HG03097 (cell line): ENCODE results near the gene SRPX.

Experiments
- ATAC-seq: cut with Tn5 transposase; IDR thresholded peaks from one replicate; pipeline ENCODE4 v1.9.1; 2021; ENCODE audit not compliant: unreplicated experiment, low FRiP score

The SRPX gene

DNA sequence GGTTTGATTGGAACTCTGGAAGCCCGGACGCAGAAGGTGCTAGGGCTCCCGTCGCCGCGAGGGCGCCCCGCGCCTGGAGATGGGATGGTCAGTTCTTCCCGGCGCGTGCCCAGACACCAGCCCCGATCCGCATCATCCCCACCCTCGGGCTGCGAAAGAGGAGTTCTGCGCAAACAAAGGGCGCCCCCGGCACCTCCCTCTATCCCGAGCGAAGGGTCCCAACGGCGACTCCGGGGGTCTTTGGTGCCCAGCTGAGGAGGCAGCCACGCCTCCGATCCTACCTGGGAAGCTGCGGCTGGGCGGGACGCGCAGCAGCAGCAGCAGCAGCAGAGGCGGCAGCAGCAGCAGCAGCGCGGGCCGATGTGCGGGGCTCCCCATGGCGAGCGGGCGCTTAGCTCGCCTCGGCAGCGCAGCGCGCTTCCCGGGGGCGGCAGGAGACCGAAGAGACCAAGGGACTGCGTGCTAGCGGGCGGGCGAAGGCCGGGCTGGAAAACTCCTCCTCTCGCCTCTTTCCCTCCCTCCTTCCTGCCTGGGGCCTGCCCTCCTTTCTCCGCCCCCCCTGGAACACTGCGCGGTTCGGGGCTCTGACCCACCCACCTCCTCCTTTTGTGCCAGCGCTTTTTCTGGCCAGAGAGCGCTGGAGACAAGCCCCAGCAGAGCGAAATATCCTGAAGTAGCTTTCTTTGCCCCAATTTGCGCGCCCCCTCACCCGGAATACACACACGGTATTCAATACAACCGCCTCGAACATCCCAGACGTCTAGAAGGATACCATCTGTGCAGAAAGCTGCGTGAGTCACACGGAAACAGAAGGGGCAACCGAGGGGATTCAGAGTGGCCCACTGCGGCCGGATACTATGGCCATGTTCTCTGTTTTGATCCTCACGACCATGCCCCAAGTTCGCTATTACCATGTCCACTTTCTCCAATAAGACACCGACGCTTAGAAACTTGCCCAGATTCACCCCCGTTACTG is at the start of gene SRPX:
SRPX (minus strand) TSS at position 457 of the 976 bp plus-strand sequence; CDS start at position 378, 79 bp downstream.
- ATAC-seq: no peak

- no peak for ATAC-seq
Measured at GRCh38 chrX:38268011-38268410, 47.3 kb upstream of the SRPX start.

GRCh38 chrX:38262715-38263620 is 42.3 kb upstream of the SRPX start:
- no peak for ATAC-seq

DNA sequence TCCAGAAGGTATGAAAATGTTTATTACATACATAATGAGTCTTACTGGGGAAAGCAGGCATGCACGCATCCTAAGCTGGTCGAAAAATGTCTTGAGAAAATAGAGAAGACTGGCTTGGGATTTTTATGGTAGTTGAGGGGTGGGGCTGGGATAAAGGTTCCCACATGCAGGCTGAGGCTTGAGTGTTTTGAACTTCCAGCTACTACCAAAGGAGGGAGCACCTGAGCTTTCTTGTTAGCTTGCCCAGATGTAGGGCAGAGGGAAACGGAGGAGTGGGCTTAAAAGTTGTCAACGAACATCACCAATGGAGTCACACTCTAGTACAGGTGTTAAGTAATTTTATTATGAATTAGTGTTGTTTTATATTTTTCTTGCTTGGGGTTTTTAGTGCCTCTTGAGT is 39.6 kb upstream of the SRPX start:
- ATAC-seq: no peak

- no peak for ATAC-seq
Measured at GRCh38 chrX:38256019-38256418, 35.3 kb upstream of the SRPX start.

GRCh38 chrX:38249965-38250364 is 29.3 kb upstream of the SRPX start:
- ATAC-seq: no peak

- ATAC-seq: no peak
Measured at GRCh38 chrX:38247051-38247450, 26.4 kb upstream of the SRPX start.

DNA sequence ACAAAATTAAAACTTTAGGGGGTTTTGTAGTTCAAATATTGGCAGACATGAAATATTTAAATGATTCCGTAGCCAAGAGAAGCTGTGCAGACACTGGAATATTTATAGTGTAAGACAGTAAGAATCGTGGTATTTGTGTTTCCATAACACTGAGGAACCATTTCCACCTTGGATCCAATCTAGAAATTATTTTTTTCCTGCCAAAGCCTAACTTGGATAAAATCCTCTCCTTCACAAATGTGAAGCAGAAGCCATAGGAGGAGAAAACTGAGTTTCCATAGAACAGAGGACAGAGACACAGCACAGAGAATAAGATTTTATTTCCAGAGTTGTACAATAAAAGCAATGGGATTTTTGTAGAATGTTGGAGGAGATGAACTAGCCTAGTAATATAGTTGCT is 19.9 kb upstream of the SRPX start:
- ATAC-seq: no peak

DNA sequence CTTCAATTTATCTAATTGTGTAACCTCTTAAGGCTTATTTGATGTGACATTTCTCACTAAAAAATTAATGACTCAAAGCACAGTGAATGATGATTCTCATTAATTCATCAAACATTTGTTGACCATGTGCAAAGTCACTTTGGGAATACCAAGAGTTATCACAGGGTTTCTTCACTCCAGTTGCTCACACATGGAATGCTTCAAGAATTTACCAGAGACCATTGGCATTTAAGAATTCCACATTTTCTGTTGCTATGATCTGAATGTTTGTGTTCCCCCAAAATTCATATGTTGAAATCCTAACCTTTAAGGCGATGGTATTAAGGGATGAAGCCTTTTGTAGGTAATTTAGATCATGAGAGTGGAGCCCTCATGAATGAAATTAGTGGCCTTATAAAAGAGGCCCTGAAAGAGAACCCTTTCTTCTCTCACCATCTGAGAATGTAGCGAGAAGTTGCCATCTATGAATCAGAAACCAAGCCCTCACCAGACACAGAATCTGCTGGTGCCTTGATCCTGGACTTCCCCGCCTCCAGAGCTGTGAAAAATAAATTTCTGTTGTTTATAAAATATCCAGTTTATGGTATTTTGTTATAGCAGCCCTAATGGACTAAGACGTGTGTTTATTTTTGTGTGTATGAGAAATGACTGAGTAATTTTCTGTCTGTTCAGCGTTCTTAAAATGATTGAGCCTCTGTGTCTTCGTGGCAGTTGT is 16.4 kb upstream of the SRPX start:
- ATAC-seq: no peak

DNA sequence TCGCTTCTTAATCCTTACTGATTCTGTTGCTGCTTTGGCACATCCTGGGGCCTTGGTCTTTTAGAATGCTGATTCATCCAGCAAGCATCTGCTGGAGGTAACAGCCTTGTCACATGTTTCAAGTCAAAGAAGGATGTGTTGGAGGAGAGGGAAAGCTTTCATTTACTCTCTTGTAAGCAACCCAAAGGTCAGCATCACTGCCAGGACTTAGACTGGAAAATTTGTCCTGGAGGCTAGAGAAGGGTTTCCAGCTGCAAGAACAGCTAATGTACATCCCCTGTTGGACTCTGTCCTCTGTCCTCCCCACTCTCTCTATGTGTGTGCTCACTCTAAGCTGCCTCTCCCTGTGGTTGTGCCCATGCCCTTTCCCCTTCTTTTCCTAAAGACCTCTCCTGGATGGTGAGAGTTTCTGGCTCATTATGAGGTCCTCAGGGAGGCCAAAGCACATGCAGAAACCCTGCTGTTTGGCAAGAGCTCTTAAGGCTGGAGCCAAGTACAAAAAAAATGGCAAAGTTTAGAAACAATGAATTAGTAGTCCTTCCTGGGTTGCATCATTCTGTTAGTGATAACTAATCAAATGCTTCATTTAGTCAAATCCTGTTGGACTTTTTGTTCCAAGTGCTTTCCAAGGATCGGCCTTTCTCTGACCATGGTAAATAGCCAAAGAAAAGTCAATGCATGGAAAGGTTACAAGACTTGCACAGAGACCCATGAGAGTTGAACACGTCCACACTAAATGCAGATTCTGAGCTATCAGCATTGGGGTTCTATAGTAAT is 13.4 kb upstream of the SRPX start:
- no peak for ATAC-seq

DNA sequence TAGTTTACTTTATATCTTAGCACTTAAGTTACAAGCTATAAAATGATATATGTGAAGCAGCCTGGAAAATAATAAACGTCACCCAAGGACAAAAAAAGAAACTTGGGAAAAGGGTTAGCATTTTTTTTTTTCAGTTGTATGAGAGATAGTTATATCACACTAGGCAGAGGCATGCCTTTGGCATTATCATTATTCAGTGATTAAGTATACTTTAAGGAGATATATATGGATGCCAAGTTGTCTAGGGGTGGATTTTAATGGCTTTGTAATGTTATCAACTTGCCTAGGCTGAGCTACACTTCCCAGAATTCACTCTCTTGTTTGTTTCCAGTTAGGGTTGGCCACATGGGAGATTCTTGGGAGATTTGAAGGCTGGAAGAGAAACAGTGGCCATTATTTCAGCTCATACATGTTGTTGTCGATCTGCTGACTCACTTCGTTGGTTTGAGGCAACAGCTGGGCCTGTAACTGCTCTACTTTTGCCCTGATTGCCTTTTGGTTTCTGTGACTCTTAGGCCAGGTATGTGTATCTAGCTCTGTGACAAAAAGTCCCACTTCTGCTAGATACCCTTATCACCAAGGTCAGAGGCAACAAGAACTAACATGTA is 11.5 kb upstream of the SRPX start:
- no peak for ATAC-seq

DNA sequence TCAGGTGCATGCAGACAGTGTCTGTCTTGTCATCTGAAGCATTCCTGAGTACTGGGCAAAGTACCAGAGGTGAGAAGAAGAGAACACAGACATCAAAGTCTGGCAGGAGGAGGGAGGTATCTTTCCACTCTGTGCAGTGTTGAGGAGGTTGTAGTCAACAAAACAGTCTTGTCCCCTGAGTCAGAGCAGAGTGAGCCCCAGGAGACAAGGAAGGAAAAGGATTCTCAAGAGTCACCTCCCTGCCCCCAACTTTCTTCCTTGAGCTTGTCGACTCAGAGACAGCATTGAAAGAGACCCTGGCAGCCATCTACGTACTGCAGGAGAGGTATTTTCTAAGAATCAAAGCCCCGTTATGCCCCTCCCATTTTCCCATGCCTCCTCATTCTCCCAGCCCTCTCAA is 4.4 kb upstream of the SRPX start:
- ATAC-seq: no peak

DNA sequence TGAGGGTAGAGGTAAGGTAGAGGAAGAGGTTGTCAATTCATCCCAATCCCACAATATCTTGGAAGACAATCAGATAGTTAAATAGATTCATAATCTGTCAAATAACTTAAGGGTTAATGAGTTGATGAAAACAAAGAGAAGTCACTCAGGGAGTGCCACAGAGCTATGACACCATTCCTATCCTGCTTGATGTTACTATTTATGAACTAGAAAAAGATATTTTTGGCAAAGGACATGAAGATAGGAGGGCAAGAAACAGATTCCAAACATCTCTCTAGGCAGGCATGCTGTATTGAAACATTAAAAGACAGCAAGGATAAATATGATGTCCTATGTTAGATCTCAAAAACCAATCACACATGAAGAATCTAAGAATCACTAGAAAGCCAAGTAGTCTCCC is 3.5 kb upstream of the SRPX start:
- ATAC-seq: no peak

GRCh38 chrX:38221391-38221929 is 789 bp upstream of the SRPX start:
- no peak for ATAC-seq

GRCh38 chrX:38220024-38220414 is 652 bp downstream of the SRPX start:
- ATAC-seq: no peak

GRCh38 chrX:38216642-38217041 is 4.0 kb downstream of the SRPX start:
- ATAC-seq: no peak

DNA sequence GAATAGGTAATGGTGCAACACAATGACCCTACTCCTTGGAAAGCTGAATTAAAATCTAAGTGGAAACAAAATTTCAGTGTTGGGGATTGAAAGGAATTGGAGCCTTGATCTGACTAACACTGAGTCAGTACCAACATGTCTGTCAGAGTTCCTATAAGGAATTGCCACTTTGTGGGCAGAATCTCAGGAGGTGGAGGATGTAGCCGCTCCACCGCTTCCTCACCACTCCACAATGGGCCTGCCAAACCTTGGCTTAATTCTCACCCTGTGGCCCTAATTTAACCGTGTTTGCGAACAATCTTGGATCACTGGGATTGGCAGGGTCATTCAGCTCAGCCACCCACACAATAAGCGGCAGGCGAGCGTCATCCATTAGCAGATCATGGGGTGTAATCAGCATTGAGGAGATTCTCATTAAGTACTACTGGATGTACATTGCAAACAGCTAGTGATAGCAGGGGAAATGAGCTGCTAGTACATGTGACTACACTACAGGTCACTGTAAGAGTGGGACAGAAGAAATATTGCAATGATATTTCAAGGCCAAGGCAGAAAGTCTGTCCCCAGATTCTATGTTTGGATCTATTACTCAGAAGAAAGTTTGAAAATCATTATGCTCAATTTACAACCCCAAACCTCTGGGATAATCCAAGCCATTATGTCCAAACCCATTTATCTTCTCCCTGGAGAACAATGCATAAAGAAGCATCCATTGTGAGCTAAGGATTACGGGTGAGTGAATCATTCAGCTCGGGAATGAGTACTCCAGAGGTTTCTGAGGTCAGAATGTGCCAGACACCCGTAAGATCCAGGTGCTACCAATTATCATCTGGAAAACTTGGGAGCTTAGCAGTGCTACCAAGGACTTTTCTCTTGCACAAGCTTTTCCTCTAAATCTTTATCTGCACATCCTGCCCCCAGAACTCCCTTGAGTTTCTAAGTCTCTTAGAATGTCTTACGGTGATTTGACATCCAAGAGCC is 5.8 kb downstream of the SRPX start:
- ATAC-seq: no peak

GRCh38 chrX:38214044-38214443 is 6.6 kb downstream of the SRPX start:
- ATAC-seq: no peak
